Panc1 (cell line): ENCODE data around the gene RUNX1. TPM values are rescaled to one million over a fixed set of nuclear protein-coding genes. Genes with fewer than 3 reads are reported as not detected.

Experiments
- ATAC-seq: fragments of 200-7000 bp; cut with Tn5 transposase; 2 replicates; pipeline ENCODE4 v1.9.1; 2020; ENCODE audit warnings: mild to moderate bottlenecking, moderate library complexity
- BruUV-seq: library from RNA; stranded (reverse); fragments of 400-500 nt; replicated peaks from 2 replicates; lab custom pipeline; 2021; lab: Mats Ljungman, UMichigan
- CTCF ChIA-PET: fragments of 300-600 bp; sonication (Branson Sonifier 250); formaldehyde crosslinking; loops from one replicate; lab custom pipeline; 2022; ENCODE audit warnings: antibody characterized with exemption; lab: Charles Lee
- POLR2A ChIA-PET: fragments of 300-600 bp; sonication (Branson Sonifier 250); formaldehyde crosslinking; loops from one replicate; lab custom pipeline; 2022; ENCODE audit warnings: antibody characterized with exemption; lab: Charles Lee
- DNase-seq: peaks from one replicate; pipeline ENCODE4 v3.0.0-alpha.2; 2010; ENCODE audit warnings: low read depth, low spot score
- H3K27ac ChIP-seq: 2 replicates; pipeline ENCODE4 v1.5.1; 2011; ENCODE audit warnings: mild to moderate bottlenecking, low read length, inconsistent platforms
- H3K27me3 ChIP-seq: fragments of 200-500 bp; sonication (Bioruptor generic); 2 replicates; pipeline ENCODE4 v1.6.0; 2014; ENCODE audit warnings: low read length, inconsistent platforms; ENCODE audit not compliant: control insufficient read depth, insufficient read depth
- H3K36me3 ChIP-seq: fragments of 200-500 bp; sonication (Bioruptor generic); 2 replicates; pipeline ENCODE4 v1.5.1; 2014; ENCODE audit warnings: inconsistent platforms, mild to moderate bottlenecking, low read length, moderate library complexity; ENCODE audit not compliant: control insufficient read depth, insufficient read depth
- H3K4me1 ChIP-seq: 2 replicates; pipeline ENCODE4 v1.5.1; 2011; ENCODE audit warnings: inconsistent platforms, mild to moderate bottlenecking, low read length, moderate library complexity; ENCODE audit not compliant: control insufficient read depth, insufficient read depth
- H3K4me3 ChIP-seq, 2 experiments: 2 replicates each; pipeline ENCODE4 v1.5.1; 2011 to 2012; ENCODE audit warnings: low read depth in 2 of 2, low read length in 2 of 2, mild to moderate bottlenecking in 2 of 2, inconsistent platforms in 1 of 2, moderate library complexity in 1 of 2
- H3K9me3 ChIP-seq: fragments of 200-500 bp; sonication (Bioruptor generic); 2 replicates; pipeline ENCODE4 v1.5.1; 2014; ENCODE audit warnings: low read depth, mild to moderate bottlenecking, inconsistent platforms, low read length, moderate library complexity; ENCODE audit not compliant: control insufficient read depth, insufficient read depth
- CTCF ChIP-seq: fragments of 450-650 bp; IDR thresholded peaks from 2 replicates; pipeline ENCODE4 v1.5.1; 2017; ENCODE audit warnings: mild to moderate bottlenecking
- POLR2AphosphoS5 ChIP-seq: IDR thresholded peaks from 2 replicates; pipeline ENCODE4 v1.6.1; 2012; ENCODE audit warnings: mild to moderate bottlenecking, low read depth, low read length, moderate library complexity
- REST ChIP-seq, 2 experiments: IDR thresholded peaks; 2 replicates each; pipeline ENCODE4 v1.6.1; 2011 to 2012; ENCODE audit warnings: low read depth in 2 of 2, control low read depth in 1 of 2, low read length in 1 of 2, mild to moderate bottlenecking in 1 of 2, moderate library complexity in 1 of 2; ENCODE audit not compliant: insufficient read depth in 1 of 2
- SIN3A ChIP-seq: IDR thresholded peaks from 2 replicates; pipeline ENCODE4 v1.6.1; 2012; ENCODE audit warnings: low read depth, mild to moderate bottlenecking, low read length, moderate library complexity, borderline replicate concordance; ENCODE audit not compliant: insufficient read depth
- TCF7L2 ChIP-seq: IDR thresholded peaks from 2 replicates; pipeline ENCODE4 v1.6.1; 2011; ENCODE audit warnings: mild to moderate bottlenecking, low read depth, low read length, inconsistent platforms
- in situ Hi-C: cut with HindIII; loops from 2 replicates; pipeline ENCODE4 v1.10.0; 2016; ENCODE audit warnings: low sequenced_read_pairs, low pct_unique_long_range_greater_than_20kb
- intact Hi-C: fragments of 100-400 bp; cut with micrococcal nuclease; formaldehyde crosslinking; loops from one replicate; pipeline ENCODE4 v1.10.0; 2022; ENCODE audit not compliant: unreplicated experiment
- total RNA-seq: library from RNA; stranded (reverse); gene quantifications from one replicate; pipeline ENCODE4 v1.2.1, GENCODE V29; 2021; ENCODE audit not compliant: unreplicated experiment

The RUNX1 gene
- total RNA-seq, 1 experiment from 2014 or later, result 22.4 TPM

GRCh38 chr21:34930971-34931370 lies 118.1 kb downstream of the RUNX1 start:
- no peak overlapping the region for H3K4me3 ChIP-seq
- ChIA-PET POLR2A (no interaction called here), CTCF (no interaction called here)
- H3K27me3 ChIP-seq, result no peaks in the 10 kb centered on the region
- H3K36me3 ChIP-seq, result no peaks in the 10 kb centered on the region
- H3K9me3 ChIP-seq, result no peaks in the 10 kb centered on the region
- no TSS peak for BruUV-seq
- no peaks in the 10 kb centered on the region for H3K4me1 ChIP-seq
- in situ Hi-C loops, result no loop called here
- H3K27ac ChIP-seq, result no peak overlapping the region
- intact Hi-C loops, result no loop called here
- ATAC-seq (no peak), DNase-seq (no peak)
- TF ChIP-seq CTCF (no peak), POLR2AphosphoS5 (no peak), SIN3A (no peak), TCF7L2 (no peak), REST (IDR thresholded peaks at IDR 0.05; ENCODE audit: insufficient read depth in 1 of 2, low read depth in 2 of 2, low read length in 1 of 2) (no peak)

- BruUV-seq, result no TSS peak
- no peaks in the 10 kb centered on the region for H3K36me3 ChIP-seq
- ChIA-PET POLR2A (interaction anchor here (0.6 kb wide), 1 partner anchor 319 kb away, joined by 12 read pairs; no protein-coding TSS in a partner anchor), CTCF (interaction anchor here (0.5 to 0.7 kb wide), 3 partner anchors 18 to 81 kb away, joined by 3 to 6 read pairs (median 5); no protein-coding TSS in a partner anchor)
- intact Hi-C loops, result no loop called here
- H3K4me1 ChIP-seq, result no peaks in the 10 kb centered on the region
- no peak for TF ChIP-seq SIN3A
- no peak for TF ChIP-seq TCF7L2
- no peak for TF ChIP-seq REST (IDR thresholded peaks at IDR 0.05; ENCODE audit: insufficient read depth in 1 of 2, low read depth in 2 of 2, low read length in 1 of 2)
- TF ChIP-seq CTCF, result no peak
- TF ChIP-seq POLR2AphosphoS5, result no peak
- ATAC-seq, result no peak
- H3K9me3 ChIP-seq, result no peaks in the 10 kb centered on the region
- no peaks in the 10 kb centered on the region for H3K27me3 ChIP-seq
- no peak overlapping the region for H3K4me3 ChIP-seq
- H3K27ac ChIP-seq, result no peak overlapping the region
- DNase-seq, result no peak
- in situ Hi-C loops, result no loop called here
These were observed 120.5 kb downstream of the RUNX1 start for GRCh38 chr21:34928637-34929036.
